ENCODE results near the gene ARHGEF3. TPM values are rescaled to one million over a fixed set of nuclear protein-coding genes. Genes with fewer than 3 reads are reported as not detected.

ARHGEF3 gene
- total RNA-seq, 1 donor from 2014 or later = 32.9 TPM

DNA sequence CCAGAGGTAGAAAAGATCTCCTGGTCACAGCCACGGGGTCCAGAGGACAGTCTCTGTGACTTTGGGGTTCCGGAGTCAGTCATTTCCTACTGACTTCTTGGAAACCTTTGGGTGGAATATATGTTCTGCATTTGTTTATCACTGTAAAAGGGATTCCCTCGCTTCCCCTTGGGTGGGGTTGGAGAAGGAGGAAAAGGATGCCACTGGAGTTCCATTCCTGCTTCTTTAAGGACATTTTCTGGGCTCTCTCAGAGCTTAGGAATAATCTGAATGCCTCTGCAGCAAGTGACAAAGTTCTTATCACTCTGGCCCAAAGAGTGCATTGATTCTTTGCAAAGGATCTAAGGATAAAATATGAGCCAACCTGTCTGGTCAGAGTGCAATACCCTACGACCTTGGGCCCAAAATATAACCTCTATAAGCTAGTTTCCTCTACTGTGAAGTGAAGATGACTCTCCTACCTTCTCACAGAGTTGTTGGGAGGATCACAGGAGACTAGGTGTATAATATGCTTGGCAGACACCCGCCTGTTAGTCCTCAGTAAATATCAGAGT, 17.2 kb downstream of the ARHGEF3 start:
- H3K9me3 ChIP-seq (ENCODE audit: control insufficient read depth in 3 of 3, low read length in 3 of 3) = no peaks in the 10 kb centered on the region
- peak overlapping the region; percentile 33 for H3K27ac ChIP-seq (ENCODE audit: low read depth, low read length)
- H3K4me3 ChIP-seq (ENCODE audit: low read length in 3 of 3) = no peak overlapping the region
- no peaks in the 10 kb centered on the region for H3K27me3 ChIP-seq (ENCODE audit: control insufficient read depth in 3 of 3, insufficient read depth in 3 of 3, low read length in 3 of 3)
- H3K4me1 ChIP-seq (ENCODE audit: control insufficient read depth in 3 of 3, insufficient read depth in 3 of 3, low read length in 3 of 3) = peaks cover 57 to 60% (median 57%) of the 10 kb centered on the region in 3 donors
- no peaks in the 10 kb centered on the region for H3K36me3 ChIP-seq (ENCODE audit: control insufficient read depth in 3 of 3, insufficient read depth in 3 of 3, low read length in 3 of 3)
- no peak overlapping the region for H3K9ac ChIP-seq (ENCODE audit: low read depth in 1 of 3, low read length in 3 of 3)

DNA sequence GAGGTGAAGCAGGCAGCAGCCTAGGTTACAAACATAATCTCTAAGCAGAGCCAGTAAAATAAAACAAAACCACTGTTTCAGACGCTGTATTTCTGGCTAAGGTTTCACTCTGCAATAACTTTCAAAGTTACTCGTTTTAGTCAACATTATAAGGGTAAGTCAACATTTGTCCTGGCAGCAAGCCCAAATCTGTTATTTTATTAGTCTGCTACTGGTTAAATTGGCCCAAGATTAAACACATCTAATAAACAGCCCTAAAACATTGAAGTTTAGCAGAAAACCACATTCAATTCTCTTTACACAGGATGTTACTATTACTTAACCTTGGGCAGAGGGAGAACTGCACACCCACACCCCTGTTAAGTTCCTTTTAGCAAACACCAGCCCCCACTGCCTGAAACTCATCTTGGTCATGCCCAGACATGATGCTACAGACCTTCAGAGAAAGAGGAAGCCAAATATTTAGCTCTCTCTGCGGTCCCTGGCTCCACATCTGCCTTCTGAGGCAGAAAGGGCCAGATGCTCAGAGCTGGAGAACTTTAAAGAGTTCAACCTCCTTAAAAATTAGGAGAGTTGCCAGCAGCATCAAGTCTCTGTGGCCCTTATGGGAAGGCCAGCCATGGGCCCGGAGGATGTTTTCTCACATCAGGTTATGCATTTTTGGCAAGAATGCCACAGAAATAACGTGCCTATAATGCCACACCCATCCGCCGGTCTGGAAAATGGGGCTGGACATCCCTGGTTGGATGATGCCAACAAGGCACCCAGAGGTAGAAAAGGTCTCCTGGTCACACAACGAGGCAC, 17.9 kb downstream of the ARHGEF3 start:
- Histone ChIP-seq H3K36me3 (ENCODE audit: control insufficient read depth in 3 of 3, insufficient read depth in 3 of 3, low read length in 3 of 3) (no peaks in the 10 kb centered on the region), H3K9ac (ENCODE audit: low read depth in 1 of 3, low read length in 3 of 3) (peak overlapping the region in 1 of 3 donors; percentile 33), H3K9me3 (ENCODE audit: control insufficient read depth in 3 of 3, low read length in 3 of 3) (no peaks in the 10 kb centered on the region), H3K27me3 (ENCODE audit: control insufficient read depth in 3 of 3, insufficient read depth in 3 of 3, low read length in 3 of 3) (no peaks in the 10 kb centered on the region), H3K4me1 (ENCODE audit: control insufficient read depth in 3 of 3, insufficient read depth in 3 of 3, low read length in 3 of 3) (peaks cover 51 to 53% (median 51%) of the 10 kb centered on the region in 3 donors), H3K4me3 (ENCODE audit: low read length in 3 of 3) (no peak overlapping the region), H3K27ac (ENCODE audit: low read depth, low read length) (peak overlapping the region; percentile 33)

DNA sequence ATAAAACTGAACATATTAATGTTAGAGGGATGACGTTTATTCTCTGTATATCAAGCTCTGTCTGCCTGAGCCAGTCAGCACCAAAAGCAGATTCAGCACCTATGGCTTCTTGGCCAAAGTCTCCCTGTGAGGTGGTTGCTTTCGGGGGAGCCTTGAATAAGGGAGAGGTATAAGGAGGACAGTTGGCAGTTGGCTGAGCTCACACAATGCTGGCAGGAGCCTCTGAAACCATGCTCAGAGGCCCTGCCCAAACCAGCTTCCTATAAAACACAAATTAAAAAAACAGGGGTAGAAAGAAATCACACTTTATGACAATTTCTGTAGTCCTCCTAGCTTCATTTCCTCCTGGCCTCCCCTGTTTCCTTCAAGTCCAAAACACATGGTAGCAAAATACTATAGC, 18.8 kb downstream of the ARHGEF3 start:
- Histone ChIP-seq H3K9me3 (ENCODE audit: control insufficient read depth in 3 of 3, low read length in 3 of 3) (no peaks in the 10 kb centered on the region), H3K4me3 (ENCODE audit: low read length in 3 of 3) (no peak overlapping the region), H3K36me3 (ENCODE audit: control insufficient read depth in 3 of 3, insufficient read depth in 3 of 3, low read length in 3 of 3) (no peaks in the 10 kb centered on the region), H3K27me3 (ENCODE audit: control insufficient read depth in 3 of 3, insufficient read depth in 3 of 3, low read length in 3 of 3) (no peaks in the 10 kb centered on the region), H3K4me1 (ENCODE audit: control insufficient read depth in 3 of 3, insufficient read depth in 3 of 3, low read length in 3 of 3) (peaks cover 41 to 44% (median 41%) of the 10 kb centered on the region in 3 donors), H3K9ac (ENCODE audit: low read depth in 1 of 3, low read length in 3 of 3) (no peak overlapping the region), H3K27ac (ENCODE audit: low read depth, low read length) (peak overlapping the region; percentile 33)

DNA sequence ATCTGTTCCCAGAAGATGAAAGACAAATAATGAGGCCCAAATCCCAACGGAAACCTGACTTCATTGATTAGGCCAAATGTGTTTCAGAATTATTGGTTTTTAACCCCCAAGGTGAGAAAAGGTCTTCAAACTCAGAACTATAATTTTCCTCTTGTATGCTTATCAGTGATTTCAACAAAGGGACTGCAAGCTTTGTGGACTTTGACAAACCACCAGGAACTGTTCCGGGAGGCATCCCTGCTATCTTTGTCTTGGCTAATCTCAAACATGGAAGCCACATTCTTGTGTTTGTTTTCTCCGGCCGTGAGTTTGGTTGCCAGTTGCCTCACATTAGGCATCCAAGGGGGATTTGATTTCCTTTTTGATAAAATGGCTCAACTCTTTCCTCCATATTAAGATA, 19.5 kb downstream of the ARHGEF3 start:
- peaks cover 36 to 40% (median 38%) of the 10 kb centered on the region in 3 donors for H3K4me1 ChIP-seq (ENCODE audit: control insufficient read depth in 3 of 3, insufficient read depth in 3 of 3, low read length in 3 of 3)
- no peaks in the 10 kb centered on the region for H3K9me3 ChIP-seq (ENCODE audit: control insufficient read depth in 3 of 3, low read length in 3 of 3)
- H3K36me3 ChIP-seq (ENCODE audit: control insufficient read depth in 3 of 3, insufficient read depth in 3 of 3, low read length in 3 of 3) = no peaks in the 10 kb centered on the region
- no peaks in the 10 kb centered on the region for H3K27me3 ChIP-seq (ENCODE audit: control insufficient read depth in 3 of 3, insufficient read depth in 3 of 3, low read length in 3 of 3)
- H3K9ac ChIP-seq (ENCODE audit: low read depth in 1 of 3, low read length in 3 of 3) = no peak overlapping the region
- H3K27ac ChIP-seq (ENCODE audit: low read depth, low read length) = no peak overlapping the region
- H3K4me3 ChIP-seq (ENCODE audit: low read length in 3 of 3) = no peak overlapping the region

DNA sequence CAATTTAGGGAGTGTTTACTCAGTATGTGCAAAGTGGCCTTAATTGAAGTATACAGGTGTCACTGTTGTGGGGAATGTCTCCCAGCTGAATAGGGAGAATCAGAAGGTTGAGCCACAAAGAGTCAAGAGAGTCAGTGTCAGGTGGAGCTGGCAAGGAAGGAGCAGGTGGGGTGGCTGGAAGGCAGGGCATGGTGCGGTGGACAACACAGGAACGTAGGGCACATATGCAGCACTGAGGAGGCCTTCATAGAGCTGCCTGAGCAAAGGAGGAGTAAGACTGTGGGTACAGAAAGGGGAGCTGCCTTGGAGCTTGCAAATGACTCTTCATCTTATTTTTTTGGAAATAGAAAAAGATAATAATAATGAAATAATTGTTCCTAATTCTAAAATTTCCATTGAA, 20.0 kb downstream of the ARHGEF3 start:
- H3K36me3 ChIP-seq (ENCODE audit: control insufficient read depth in 3 of 3, insufficient read depth in 3 of 3, low read length in 3 of 3) = no peaks in the 10 kb centered on the region
- no peak overlapping the region for H3K4me3 ChIP-seq (ENCODE audit: low read length in 3 of 3)
- H3K9me3 ChIP-seq (ENCODE audit: control insufficient read depth in 3 of 3, low read length in 3 of 3) = no peaks in the 10 kb centered on the region
- no peak overlapping the region for H3K9ac ChIP-seq (ENCODE audit: low read depth in 1 of 3, low read length in 3 of 3)
- H3K4me1 ChIP-seq (ENCODE audit: control insufficient read depth in 3 of 3, insufficient read depth in 3 of 3, low read length in 3 of 3) = peaks cover 33 to 36% (median 35%) of the 10 kb centered on the region in 3 donors
- no peaks in the 10 kb centered on the region for H3K27me3 ChIP-seq (ENCODE audit: control insufficient read depth in 3 of 3, insufficient read depth in 3 of 3, low read length in 3 of 3)
- no peak overlapping the region for H3K27ac ChIP-seq (ENCODE audit: low read depth, low read length)

DNA sequence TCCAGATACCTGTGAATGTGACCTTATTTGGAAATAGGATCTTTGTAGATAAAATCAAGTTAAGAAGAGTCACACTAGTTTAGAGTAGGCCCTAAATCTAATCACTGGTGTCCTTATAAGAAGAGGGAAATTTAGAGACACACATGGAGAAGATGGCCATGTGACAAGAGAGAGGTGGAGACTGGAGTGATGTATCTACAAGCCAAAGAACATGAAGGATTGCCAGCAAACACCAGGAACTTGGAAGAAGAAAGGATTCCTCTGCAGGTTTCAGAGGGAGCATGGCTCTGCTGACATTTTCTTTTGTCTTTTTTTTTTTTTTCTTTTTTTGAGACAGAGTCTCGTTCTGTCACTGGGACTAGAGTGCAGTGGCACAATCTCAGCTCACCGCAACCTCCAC, 20.8 kb downstream of the ARHGEF3 start:
- H3K27ac ChIP-seq (ENCODE audit: low read depth, low read length) = no peak overlapping the region
- no peak overlapping the region for H3K9ac ChIP-seq (ENCODE audit: low read depth in 1 of 3, low read length in 3 of 3)
- no peaks in the 10 kb centered on the region for H3K9me3 ChIP-seq (ENCODE audit: control insufficient read depth in 3 of 3, low read length in 3 of 3)
- peaks cover 36 to 40% (median 40%) of the 10 kb centered on the region in 3 donors for H3K4me1 ChIP-seq (ENCODE audit: control insufficient read depth in 3 of 3, insufficient read depth in 3 of 3, low read length in 3 of 3)
- no peak overlapping the region for H3K4me3 ChIP-seq (ENCODE audit: low read length in 3 of 3)
- no peaks in the 10 kb centered on the region for H3K36me3 ChIP-seq (ENCODE audit: control insufficient read depth in 3 of 3, insufficient read depth in 3 of 3, low read length in 3 of 3)
- H3K27me3 ChIP-seq (ENCODE audit: control insufficient read depth in 3 of 3, insufficient read depth in 3 of 3, low read length in 3 of 3) = no peaks in the 10 kb centered on the region

DNA sequence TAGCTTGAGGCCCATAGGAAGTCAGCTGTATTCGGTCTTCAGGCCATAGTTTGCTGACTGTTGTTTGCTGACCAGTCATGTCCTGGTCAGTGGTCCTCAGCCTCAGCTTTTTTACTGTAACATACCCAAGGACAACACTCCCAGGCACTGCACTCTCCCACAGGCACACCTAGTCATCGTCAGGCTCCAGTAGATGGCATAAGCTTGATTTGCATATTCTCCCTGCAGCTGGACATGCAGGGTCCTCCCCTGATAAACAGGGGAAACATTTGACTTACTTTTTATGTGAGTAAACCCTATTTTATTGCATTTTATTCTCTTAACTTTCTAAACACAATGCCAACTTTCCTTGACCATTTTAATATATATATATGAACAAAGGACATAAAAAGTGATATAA, 22.9 kb downstream of the ARHGEF3 start:
- Histone ChIP-seq H3K9me3 (ENCODE audit: control insufficient read depth in 3 of 3, low read length in 3 of 3) (no peaks in the 10 kb centered on the region), H3K4me3 (ENCODE audit: low read length in 3 of 3) (no peak overlapping the region), H3K36me3 (ENCODE audit: control insufficient read depth in 3 of 3, insufficient read depth in 3 of 3, low read length in 3 of 3) (no peaks in the 10 kb centered on the region), H3K27me3 (ENCODE audit: control insufficient read depth in 3 of 3, insufficient read depth in 3 of 3, low read length in 3 of 3) (no peaks in the 10 kb centered on the region), H3K4me1 (ENCODE audit: control insufficient read depth in 3 of 3, insufficient read depth in 3 of 3, low read length in 3 of 3) (peaks cover 25 to 32% (median 31%) of the 10 kb centered on the region in 3 donors), H3K27ac (ENCODE audit: low read depth, low read length) (no peak overlapping the region), H3K9ac (ENCODE audit: low read depth in 1 of 3, low read length in 3 of 3) (no peak overlapping the region)

DNA sequence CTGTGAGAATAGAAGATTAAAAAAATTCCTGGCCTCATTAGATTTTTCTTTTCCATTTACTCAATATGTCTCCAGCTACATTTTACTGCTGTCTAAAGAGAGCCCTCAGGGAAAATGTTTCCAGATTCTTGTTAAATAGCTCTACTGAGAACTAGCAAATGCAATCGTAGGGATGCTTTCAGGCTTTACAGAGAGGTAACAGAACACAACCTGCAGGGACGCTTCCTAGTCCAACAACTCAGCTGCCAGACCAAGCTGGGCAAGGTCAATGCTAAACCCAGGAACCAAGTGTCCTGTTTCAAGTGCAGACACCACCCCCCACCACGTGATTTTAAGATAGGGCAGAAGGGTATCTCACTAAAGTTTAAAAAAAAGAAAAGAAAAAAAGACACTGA, 25.2 kb downstream of the ARHGEF3 start:
- Histone ChIP-seq H3K27ac (ENCODE audit: low read depth, low read length) (no peak overlapping the region), H3K4me3 (ENCODE audit: low read length in 3 of 3) (no peak overlapping the region), H3K27me3 (ENCODE audit: control insufficient read depth in 3 of 3, insufficient read depth in 3 of 3, low read length in 3 of 3) (no peaks in the 10 kb centered on the region), H3K4me1 (ENCODE audit: control insufficient read depth in 3 of 3, insufficient read depth in 3 of 3, low read length in 3 of 3) (peaks cover 8 to 12% (median 9%) of the 10 kb centered on the region in 3 donors), H3K9me3 (ENCODE audit: control insufficient read depth in 3 of 3, low read length in 3 of 3) (no peaks in the 10 kb centered on the region), H3K36me3 (ENCODE audit: control insufficient read depth in 3 of 3, insufficient read depth in 3 of 3, low read length in 3 of 3) (peaks cover 4 to 13% (median 5%) of the 10 kb centered on the region in 3 donors), H3K9ac (ENCODE audit: low read depth in 1 of 3, low read length in 3 of 3) (no peak overlapping the region)

DNA sequence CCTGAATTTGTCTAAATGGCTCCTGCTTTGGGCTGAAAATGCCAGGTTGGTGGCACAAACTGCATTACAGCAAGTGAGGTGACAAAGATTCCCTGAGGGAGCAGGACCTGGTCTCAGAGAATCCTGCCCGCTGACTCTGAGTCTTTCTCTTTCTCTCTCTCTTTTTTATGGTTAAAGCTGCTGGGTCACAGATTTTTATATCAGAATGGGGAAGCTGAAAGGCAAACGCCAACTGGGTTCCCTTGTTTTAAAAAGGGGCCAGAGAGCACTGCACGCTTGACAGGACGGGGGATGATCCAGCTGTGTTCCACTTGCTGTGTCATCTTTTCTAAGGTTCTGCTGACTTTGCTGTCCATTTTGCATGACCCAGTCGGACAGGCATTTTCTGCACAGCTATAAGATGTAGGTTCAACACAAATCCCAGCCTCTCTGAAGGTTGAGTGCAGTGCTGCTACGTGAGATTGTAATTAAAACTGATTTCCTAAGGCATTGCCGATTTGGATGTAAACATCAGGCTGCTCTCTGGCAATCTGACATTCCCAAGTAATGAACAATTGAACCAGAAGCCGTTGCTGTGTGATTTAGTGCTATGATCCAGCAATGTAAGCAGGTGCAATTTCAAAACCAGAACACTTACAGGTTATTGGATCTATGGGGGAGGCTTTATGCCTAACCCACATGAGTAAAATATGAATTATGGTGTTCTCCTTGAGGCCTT, 25.8 kb downstream of the ARHGEF3 start:
- H3K9me3 ChIP-seq (ENCODE audit: control insufficient read depth in 3 of 3, low read length in 3 of 3) = no peaks in the 10 kb centered on the region
- H3K27me3 ChIP-seq (ENCODE audit: control insufficient read depth in 3 of 3, insufficient read depth in 3 of 3, low read length in 3 of 3) = no peaks in the 10 kb centered on the region
- no peak overlapping the region for H3K9ac ChIP-seq (ENCODE audit: low read depth in 1 of 3, low read length in 3 of 3)
- H3K4me3 ChIP-seq (ENCODE audit: low read length in 3 of 3) = no peak overlapping the region
- peaks cover 6 to 12% (median 8%) of the 10 kb centered on the region in 3 donors for H3K4me1 ChIP-seq (ENCODE audit: control insufficient read depth in 3 of 3, insufficient read depth in 3 of 3, low read length in 3 of 3)
- H3K36me3 ChIP-seq (ENCODE audit: control insufficient read depth in 3 of 3, insufficient read depth in 3 of 3, low read length in 3 of 3) = peaks cover 5 to 13% (median 6%) of the 10 kb centered on the region in 3 donors
- no peak overlapping the region for H3K27ac ChIP-seq (ENCODE audit: low read depth, low read length)

DNA sequence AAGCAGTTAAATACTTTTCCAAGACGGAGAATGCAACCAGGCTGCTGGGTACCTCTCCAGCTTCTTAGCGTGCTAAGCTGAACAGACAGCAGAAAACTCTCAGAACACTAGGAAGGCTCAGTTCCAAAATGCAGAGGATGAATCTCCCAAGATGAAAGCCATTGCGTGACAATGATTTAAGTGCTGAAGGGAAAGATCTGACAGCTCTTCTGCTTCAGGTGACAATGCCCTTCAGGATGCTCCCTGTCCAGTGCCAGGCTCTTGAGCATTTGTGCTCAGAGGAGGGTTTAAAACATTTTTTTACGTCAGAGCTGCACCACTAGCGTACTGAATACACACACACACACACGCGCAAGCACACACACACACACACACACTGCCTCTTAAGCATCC, 26.3 kb downstream of the ARHGEF3 start:
- no peak overlapping the region for H3K4me3 ChIP-seq (ENCODE audit: low read length in 3 of 3)
- H3K9ac ChIP-seq (ENCODE audit: low read depth in 1 of 3, low read length in 3 of 3) = no peak overlapping the region
- no peaks in the 10 kb centered on the region for H3K27me3 ChIP-seq (ENCODE audit: control insufficient read depth in 3 of 3, insufficient read depth in 3 of 3, low read length in 3 of 3)
- H3K27ac ChIP-seq (ENCODE audit: low read depth, low read length) = no peak overlapping the region
- H3K36me3 ChIP-seq (ENCODE audit: control insufficient read depth in 3 of 3, insufficient read depth in 3 of 3, low read length in 3 of 3) = peaks cover 5 to 13% (median 6%) of the 10 kb centered on the region in 3 donors
- no peaks in the 10 kb centered on the region for H3K9me3 ChIP-seq (ENCODE audit: control insufficient read depth in 3 of 3, low read length in 3 of 3)
- peaks cover 6 to 12% (median 8%) of the 10 kb centered on the region in 3 donors for H3K4me1 ChIP-seq (ENCODE audit: control insufficient read depth in 3 of 3, insufficient read depth in 3 of 3, low read length in 3 of 3)

Measured in skeletal muscle tissue (tissue), 4 donors.